ENCODE data around the gene KCNIP4. TPM values are rescaled to one million over a fixed set of nuclear protein-coding genes. Genes with fewer than 3 reads are reported as not detected.

Gene KCNIP4
- total RNA-seq, 1 donor from 2014 or later, result not detected

GRCh38 chr4:21876711-21877110, 71.9 kb downstream of the KCNIP4 start:
- ChIA-PET CTCF (no interaction called here), POLR2A (no interaction called here)
- Mint-ChIP-seq H3K27ac (no peak overlapping the region), H3K27me3 (no peaks in the 10 kb centered on the region), H3K9me3 (peaks cover 3% of the 10 kb centered on the region), H3K4me3 (no peak overlapping the region), H3K4me1 (no peaks in the 10 kb centered on the region), H3K36me3 (ENCODE audit: low read depth) (no peaks in the 10 kb centered on the region)
- intact Hi-C loops (cut with micrococcal nuclease), result no loop called here
- TF ChIP-seq, protein P1, sequence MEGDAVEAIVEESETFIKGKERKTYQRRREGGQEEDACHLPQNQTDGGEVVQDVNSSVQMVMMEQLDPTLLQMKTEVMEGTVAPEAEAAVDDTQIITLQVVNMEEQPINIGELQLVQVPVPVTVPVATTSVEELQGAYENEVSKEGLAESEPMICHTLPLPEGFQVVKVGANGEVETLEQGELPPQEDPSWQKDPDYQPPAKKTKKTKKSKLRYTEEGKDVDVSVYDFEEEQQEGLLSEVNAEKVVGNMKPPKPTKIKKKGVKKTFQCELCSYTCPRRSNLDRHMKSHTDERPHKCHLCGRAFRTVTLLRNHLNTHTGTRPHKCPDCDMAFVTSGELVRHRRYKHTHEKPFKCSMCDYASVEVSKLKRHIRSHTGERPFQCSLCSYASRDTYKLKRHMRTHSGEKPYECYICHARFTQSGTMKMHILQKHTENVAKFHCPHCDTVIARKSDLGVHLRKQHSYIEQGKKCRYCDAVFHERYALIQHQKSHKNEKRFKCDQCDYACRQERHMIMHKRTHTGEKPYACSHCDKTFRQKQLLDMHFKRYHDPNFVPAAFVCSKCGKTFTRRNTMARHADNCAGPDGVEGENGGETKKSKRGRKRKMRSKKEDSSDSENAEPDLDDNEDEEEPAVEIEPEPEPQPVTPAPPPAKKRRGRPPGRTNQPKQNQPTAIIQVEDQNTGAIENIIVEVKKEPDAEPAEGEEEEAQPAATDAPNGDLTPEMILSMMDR (IDR thresholded peaks at IDR 0.05), result no peak
- ATAC-seq (ENCODE audit: low read depth) (no peak), DNase-seq (no peak)

DNA sequence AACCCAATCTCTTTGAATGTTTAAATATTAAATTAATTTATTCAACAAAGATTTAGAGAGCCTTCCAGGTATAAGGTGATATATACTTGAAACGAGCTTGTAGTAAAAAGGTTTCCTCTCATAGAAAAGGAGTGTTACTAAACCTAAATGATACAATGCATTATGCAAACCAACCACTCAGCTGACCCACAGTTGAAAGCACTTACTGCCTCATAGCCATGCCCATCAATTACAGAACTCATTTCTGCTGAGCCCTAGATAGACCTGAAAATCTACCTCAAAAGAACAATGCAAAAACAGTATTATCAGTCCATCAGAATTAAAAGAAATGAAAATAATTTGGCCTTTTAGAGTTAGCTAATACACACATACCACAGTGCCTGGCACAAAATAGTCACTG, 75.4 kb downstream of the KCNIP4 start:
- Mint-ChIP-seq H3K27me3 (no peaks in the 10 kb centered on the region), H3K4me1 (no peaks in the 10 kb centered on the region), H3K4me3 (no peak overlapping the region), H3K36me3 (ENCODE audit: low read depth) (no peaks in the 10 kb centered on the region), H3K9me3 (peaks cover 3% of the 10 kb centered on the region), H3K27ac (no peak overlapping the region)
- TF ChIP-seq, protein P1 (IDR thresholded peaks at IDR 0.05), result no peak
- ChIA-PET POLR2A (no interaction called here), CTCF (no interaction called here)
- intact Hi-C loops (cut with micrococcal nuclease), result no loop called here
- DNase-seq (no peak), ATAC-seq (ENCODE audit: low read depth) (no peak)

DNA sequence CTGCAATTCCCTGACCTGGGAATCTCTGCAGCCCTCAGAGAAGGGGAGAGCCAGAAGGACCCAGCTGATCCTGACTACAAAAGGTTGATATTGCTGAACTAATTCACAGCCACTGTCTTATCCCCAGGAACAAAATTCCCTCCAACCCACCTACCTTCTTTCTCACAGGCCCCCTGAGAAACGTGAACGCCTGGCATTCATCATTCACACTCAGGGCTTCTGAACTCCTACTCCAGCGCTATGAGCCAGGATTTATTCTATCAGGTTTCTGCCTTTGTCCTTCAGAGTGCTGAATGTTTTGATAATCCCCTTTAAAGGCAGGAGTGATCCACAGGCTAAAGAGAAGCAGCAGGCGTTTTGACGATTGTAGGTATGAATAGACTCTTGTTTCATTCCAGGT, 76.5 kb downstream of the KCNIP4 start:
- ATAC-seq (ENCODE audit: low read depth) (no peak), DNase-seq (no peak)
- Mint-ChIP-seq H3K4me3 (no peak overlapping the region), H3K27me3 (no peaks in the 10 kb centered on the region), H3K4me1 (no peaks in the 10 kb centered on the region), H3K9me3 (peaks cover 4% of the 10 kb centered on the region), H3K27ac (no peak overlapping the region), H3K36me3 (ENCODE audit: low read depth) (no peaks in the 10 kb centered on the region)
- CTCF ChIA-PET, result no interaction called here
- POLR2A ChIA-PET, result no interaction called here
- TF ChIP-seq, protein P1 (IDR thresholded peaks at IDR 0.05), result no peak
- intact Hi-C loops (cut with micrococcal nuclease), result no loop called here

DNA sequence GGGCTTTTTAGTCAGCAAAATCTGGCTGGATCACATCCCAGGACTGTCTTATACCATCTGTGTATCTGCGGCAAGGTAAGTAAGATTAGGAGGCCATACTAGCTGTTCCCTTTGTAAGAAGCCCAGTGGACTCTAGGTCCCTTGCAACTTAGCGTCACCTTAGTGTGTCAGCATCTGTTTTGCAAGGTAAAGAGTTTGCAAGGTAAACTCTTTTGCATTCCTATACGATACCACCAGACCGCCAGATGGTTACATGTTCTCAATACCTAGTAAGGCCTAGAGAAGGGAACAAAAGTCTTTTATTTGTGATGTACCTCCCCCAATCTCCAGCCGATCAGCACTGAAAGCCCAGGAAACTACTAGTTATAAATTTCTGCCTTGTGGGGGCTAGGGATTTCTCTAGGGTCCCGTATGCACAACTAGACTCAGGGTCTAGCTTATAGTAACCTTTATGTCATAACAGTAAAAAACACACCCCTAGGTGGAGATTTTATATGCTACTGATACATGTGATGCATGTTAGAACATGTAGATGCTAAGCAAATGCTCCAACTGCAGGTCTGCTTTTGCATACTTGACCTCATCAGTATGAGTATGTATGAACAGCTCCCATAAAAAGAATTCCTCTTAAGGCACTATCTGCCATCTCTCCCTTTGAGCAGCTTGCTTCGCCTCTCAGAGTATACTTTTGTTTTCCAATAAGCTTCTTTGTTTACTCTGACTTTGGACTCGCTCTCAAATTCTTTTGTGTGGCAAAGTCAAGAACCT, 78.4 kb downstream of the KCNIP4 start:
- Mint-ChIP-seq H3K27ac (no peak overlapping the region), H3K4me1 (no peaks in the 10 kb centered on the region), H3K36me3 (ENCODE audit: low read depth) (no peaks in the 10 kb centered on the region), H3K9me3 (peaks cover 6% of the 10 kb centered on the region), H3K4me3 (no peak overlapping the region), H3K27me3 (no peaks in the 10 kb centered on the region)
- no peak for ATAC-seq (ENCODE audit: low read depth)
- CTCF ChIA-PET, result no interaction called here
- TF ChIP-seq, protein P1 (IDR thresholded peaks at IDR 0.05), result no peak
- intact Hi-C loops (cut with micrococcal nuclease), result no loop called here
- POLR2A ChIA-PET, result no interaction called here
- no peak for DNase-seq

DNA sequence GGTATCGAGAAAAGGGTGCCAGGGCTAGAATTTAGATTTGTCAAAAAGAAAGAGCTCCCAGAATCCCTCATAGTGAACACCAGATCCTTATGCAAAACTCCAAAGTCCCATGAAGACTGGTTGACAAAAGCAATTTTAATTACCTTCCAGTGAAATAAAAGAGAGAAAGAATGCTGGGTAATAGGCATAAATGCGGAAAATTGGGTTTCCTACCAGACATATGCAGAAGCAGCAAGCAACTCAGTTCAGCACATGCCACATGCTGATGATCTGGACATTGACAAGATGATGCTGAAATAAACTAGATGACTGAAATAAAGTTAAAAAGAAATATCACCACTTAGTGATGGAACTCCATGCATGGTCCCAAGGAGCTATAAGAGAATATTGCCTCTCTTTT, 83.9 kb downstream of the KCNIP4 start:
- H3K4me1 Mint-ChIP-seq, result no peaks in the 10 kb centered on the region
- intact Hi-C loops (cut with micrococcal nuclease), result no loop called here
- ChIA-PET CTCF (no interaction called here), POLR2A (no interaction called here)
- H3K27me3 Mint-ChIP-seq, result no peaks in the 10 kb centered on the region
- H3K36me3 Mint-ChIP-seq (ENCODE audit: low read depth), result no peaks in the 10 kb centered on the region
- no peak overlapping the region for H3K27ac Mint-ChIP-seq
- DNase-seq (no peak), ATAC-seq (ENCODE audit: low read depth) (no peak)
- H3K9me3 Mint-ChIP-seq, result peaks cover 6% of the 10 kb centered on the region
- TF ChIP-seq, protein P1 (IDR thresholded peaks at IDR 0.05), result no peak
- no peak overlapping the region for H3K4me3 Mint-ChIP-seq
